HG03066 (cell line): Measurements from ENCODE around the gene SPRR1A.

Experiments
- ATAC-seq: cut with Tn5 transposase; IDR thresholded peaks from one replicate; pipeline ENCODE4 v1.9.1; 2021; ENCODE audit warnings: low read depth; ENCODE audit not compliant: unreplicated experiment

SPRR1A gene

GRCh38 chr1:153025797-153026196 is 41.9 kb downstream of the SPRR1A start:
- no peak for ATAC-seq

- no peak for ATAC-seq
Measured at GRCh38 chr1:153028766-153029165, 44.9 kb downstream of the SPRR1A start.

GRCh38 chr1:153030895-153031294 is 47.0 kb downstream of the SPRR1A start, which contains the start of gene SPRR1B:
TSS of gene SPRR1B (plus strand) at chr1:153031203. CDS start at chr1:153032346, 1,143 bp downstream.
- no peak for ATAC-seq

GRCh38 chr1:153032073-153032472 is 48.2 kb downstream of the SPRR1A start:
- no peak for ATAC-seq

GRCh38 chr1:153032677-153033308 is 48.9 kb downstream of the SPRR1A start:
- ATAC-seq, result no peak

GRCh38 chr1:153035211-153035610 is 51.3 kb downstream of the SPRR1A start:
- no peak for ATAC-seq
